Measurements from ENCODE around the gene RNU6-1. TPM values are rescaled to one million over a fixed set of nuclear protein-coding genes. Genes with fewer than 3 reads are reported as not detected.

The RNU6-1 gene
- total RNA-seq, 1 experiment from 2014 or later, result not detected

GRCh38 chr15:67845974-67846373 is 6.1 kb upstream of the RNU6-1 start:
- no peak for ATAC-seq
- Histone ChIP-seq H3K4me1 (ENCODE audit: control insufficient read depth in 1 of 2, insufficient read depth in 2 of 2, low read length in 2 of 2) (peaks cover 6 to 21% of the 10 kb centered on the region in 2 experiments; a peak in 3 of 4 replicates), H3K9ac (ENCODE audit: low read length) (no peak overlapping the region), H3K4me3 (replicated peaks in 1 of 2; ENCODE audit: low read depth in 1 of 2, low read length in 2 of 2) (no peak overlapping the region), H3K9me3 (ENCODE audit: control insufficient read depth in 1 of 2, insufficient read depth in 1 of 2, low read depth in 1 of 2, low read length in 2 of 2) (no peaks in the 10 kb centered on the region), H3K27ac (ENCODE audit: low read depth, low read length) (no peak overlapping the region), H3K36me3 (ENCODE audit: control insufficient read depth in 1 of 2, insufficient read depth in 2 of 2, low read length in 2 of 2) (no peaks in the 10 kb centered on the region), H4K20me1 (ENCODE audit: insufficient read depth) (no peaks in the 10 kb centered on the region), H3K4me2 (ENCODE audit: low read length) (no peak overlapping the region), H3K9me2 (ENCODE audit: insufficient read depth) (no peaks in the 10 kb centered on the region), H2AFZ (ENCODE audit: low read depth, low read length, poor library complexity, severe bottlenecking) (no peak overlapping the region), H3K79me2 (ENCODE audit: insufficient read depth, low read length) (no peaks in the 10 kb centered on the region), H3K27me3 (ENCODE audit: insufficient read depth, low read length) (no peaks in the 10 kb centered on the region)
- BruUV-seq (replicated peaks), result no TSS peak
- POLR2A ChIA-PET, result no interaction called here
- no peak for TF ChIP-seq ZNF274 (IDR thresholded peaks at IDR 0.05; ENCODE audit: low read depth, low read length)
- TF ChIP-seq POLR2A (IDR thresholded peaks at IDR 0.05; ENCODE audit: borderline replicate concordance, extremely low read depth, insufficient read depth, insufficient read length), result no peak
- no peak for TF ChIP-seq MAX (IDR thresholded peaks at IDR 0.05)
- no peak for TF ChIP-seq POLR2AphosphoS5 (IDR thresholded peaks at IDR 0.05; ENCODE audit: low read depth, low read length)
- no peak for TF ChIP-seq EGR1 (IDR thresholded peaks at IDR 0.05; ENCODE audit: low read depth)
- TF ChIP-seq EZH2 (IDR thresholded peaks at IDR 0.05), result no peak
- TF ChIP-seq SRF (IDR thresholded peaks at IDR 0.05; ENCODE audit: low read depth), result no peak
- TF ChIP-seq EZH2phosphoT487 (IDR thresholded peaks at IDR 0.05; ENCODE audit: borderline replicate concordance), result no peak
- TF ChIP-seq JUND (IDR thresholded peaks at IDR 0.05), result no peak
- no peak for TF ChIP-seq ATF3 (IDR thresholded peaks at IDR 0.05)
- TF ChIP-seq CTCF (IDR thresholded peaks at IDR 0.05 in 2 of 3, conservative IDR thresholded peaks at IDR 0.05 in 1 of 3; ENCODE audit: borderline replicate concordance in 1 of 3, insufficient read depth in 1 of 3, low read depth in 2 of 3, low read length in 2 of 3), result no peak
- no peak for TF ChIP-seq RAD21 (IDR thresholded peaks at IDR 0.05; ENCODE audit: low read depth)
- TF ChIP-seq TCF7L2 (IDR thresholded peaks at IDR 0.05; ENCODE audit: borderline replicate concordance, extremely low read depth, insufficient read depth, insufficient read length), result no peak
- TF ChIP-seq SP1 (IDR thresholded peaks at IDR 0.05; ENCODE audit: low read depth), result no peak
- TF ChIP-seq CBX3 (IDR thresholded peaks at IDR 0.05; ENCODE audit: low read depth), result no peak
- TF ChIP-seq SIN3A (IDR thresholded peaks at IDR 0.05; ENCODE audit: low read depth), result no peak
- TF ChIP-seq ZBTB33 (IDR thresholded peaks at IDR 0.05; ENCODE audit: extremely low read depth, insufficient replicate concordance, low read length), result no peak
- TF ChIP-seq REST (IDR thresholded peaks at IDR 0.05; ENCODE audit: low read depth), result no peak
- intact Hi-C loops (cut with micrococcal nuclease), result no loop called here
- CTCF ChIA-PET, result no interaction called here
- no peak for DNase-seq (ENCODE audit: low read depth, low spot score)
- RAD21 ChIA-PET (ENCODE audit: low non-redundant PET in 1 of 2, low total read pairs in 2 of 2, uncharacterized antibody in 2 of 2, unreplicated experiment in 2 of 2), result no interaction called here

Data from HCT116 (cell line).